Measurements from ENCODE around the gene ZNF366. TPM values are rescaled to one million over a fixed set of nuclear protein-coding genes. Genes with fewer than 3 reads are reported as not detected.

Gene ZNF366
- total RNA-seq, 1 donor from 2014 or later: not detected

- H3K9me3 Mint-ChIP-seq (ENCODE audit: unreplicated experiment): peaks cover 3% of the 10 kb centered on the region
- H3K27me3 Mint-ChIP-seq (ENCODE audit: unreplicated experiment): no peaks in the 10 kb centered on the region
- no peak for DNase-seq (ENCODE audit: extremely low spot score, unreplicated experiment)
- H3K4me1 Mint-ChIP-seq (ENCODE audit: unreplicated experiment): peaks cover 50% of the 10 kb centered on the region
- TF ChIP-seq CTCF (IDR thresholded peaks at IDR 0.05): no peak
- no peak overlapping the region for H3K27ac Mint-ChIP-seq (ENCODE audit: unreplicated experiment)
- H3K4me3 Mint-ChIP-seq (ENCODE audit: unreplicated experiment): no peak overlapping the region
- no peaks in the 10 kb centered on the region for H3K36me3 Mint-ChIP-seq (ENCODE audit: unreplicated experiment)
Observed at GRCh38 chr5:72508241-72509170, 1.3 kb upstream of the ZNF366 start.

GRCh38 chr5:72507907-72508238 lies 663 bp upstream of the ZNF366 start:
- no peak for DNase-seq (ENCODE audit: extremely low spot score, unreplicated experiment)
- peaks cover 51% of the 10 kb centered on the region for H3K4me1 Mint-ChIP-seq (ENCODE audit: unreplicated experiment)
- H3K36me3 Mint-ChIP-seq (ENCODE audit: unreplicated experiment): no peaks in the 10 kb centered on the region
- no peak for TF ChIP-seq CTCF (IDR thresholded peaks at IDR 0.05)
- H3K9me3 Mint-ChIP-seq (ENCODE audit: unreplicated experiment): peaks cover 3% of the 10 kb centered on the region
- H3K4me3 Mint-ChIP-seq (ENCODE audit: unreplicated experiment): no peak overlapping the region
- peak overlapping the region; percentile 16 for H3K27ac Mint-ChIP-seq (ENCODE audit: unreplicated experiment)
- H3K27me3 Mint-ChIP-seq (ENCODE audit: unreplicated experiment): no peaks in the 10 kb centered on the region

- peaks cover 43% of the 10 kb centered on the region for H3K4me1 Mint-ChIP-seq (ENCODE audit: unreplicated experiment)
- no peaks in the 10 kb centered on the region for H3K27me3 Mint-ChIP-seq (ENCODE audit: unreplicated experiment)
- peaks cover 3% of the 10 kb centered on the region for H3K9me3 Mint-ChIP-seq (ENCODE audit: unreplicated experiment)
- H3K36me3 Mint-ChIP-seq (ENCODE audit: unreplicated experiment): no peaks in the 10 kb centered on the region
- no peak for TF ChIP-seq CTCF (IDR thresholded peaks at IDR 0.05)
- no peak for DNase-seq (ENCODE audit: extremely low spot score, unreplicated experiment)
- no peak overlapping the region for H3K27ac Mint-ChIP-seq (ENCODE audit: unreplicated experiment)
- H3K4me3 Mint-ChIP-seq (ENCODE audit: unreplicated experiment): no peak overlapping the region
Observed at GRCh38 chr5:72506158-72506549, 1.1 kb downstream of the ZNF366 start.

- Mint-ChIP-seq H3K27ac (ENCODE audit: unreplicated experiment) (no peak overlapping the region), H3K4me1 (ENCODE audit: unreplicated experiment) (peaks cover 38% of the 10 kb centered on the region), H3K4me3 (ENCODE audit: unreplicated experiment) (no peak overlapping the region), H3K27me3 (ENCODE audit: unreplicated experiment) (no peaks in the 10 kb centered on the region), H3K36me3 (ENCODE audit: unreplicated experiment) (no peaks in the 10 kb centered on the region), H3K9me3 (ENCODE audit: unreplicated experiment) (peaks cover 3% of the 10 kb centered on the region)
- TF ChIP-seq CTCF (IDR thresholded peaks at IDR 0.05): no peak
- no peak for DNase-seq (ENCODE audit: extremely low spot score, unreplicated experiment)
Observed at GRCh38 chr5:72505539-72506157, 1.6 kb downstream of the ZNF366 start.

GRCh38 chr5:72505016-72505415 lies 2.2 kb downstream of the ZNF366 start:
- Mint-ChIP-seq H3K27ac (ENCODE audit: unreplicated experiment) (no peak overlapping the region), H3K9me3 (ENCODE audit: unreplicated experiment) (peaks cover 3% of the 10 kb centered on the region), H3K4me3 (ENCODE audit: unreplicated experiment) (no peak overlapping the region), H3K4me1 (ENCODE audit: unreplicated experiment) (peaks cover 35% of the 10 kb centered on the region), H3K36me3 (ENCODE audit: unreplicated experiment) (no peaks in the 10 kb centered on the region), H3K27me3 (ENCODE audit: unreplicated experiment) (no peaks in the 10 kb centered on the region)
- TF ChIP-seq CTCF (IDR thresholded peaks at IDR 0.05): no peak
- no peak for DNase-seq (ENCODE audit: extremely low spot score, unreplicated experiment)

Measured in osteocyte (in vitro differentiated cells).